ENCODE results near the gene PCTP.

PCTP gene

GRCh38 chr17:55709984-55710383 is 40.9 kb upstream of the PCTP start:
- TF ChIP-seq CREB1 (IDR thresholded peaks at IDR 0.05; ENCODE audit: low read depth) (no peak), REST (IDR thresholded peaks at IDR 0.05; ENCODE audit: low read depth) (no peak), CEBPB (IDR thresholded peaks at IDR 0.05) (no peak), YY1 (IDR thresholded peaks at IDR 0.05; ENCODE audit: low read depth) (no peak), FOXM1 (IDR thresholded peaks at IDR 0.05; ENCODE audit: borderline replicate concordance, low read depth) (no peak), EGR1 (IDR thresholded peaks at IDR 0.05) (no peak), TEAD4 (IDR thresholded peaks at IDR 0.05) (no peak), ZBTB7A (IDR thresholded peaks at IDR 0.05; ENCODE audit: low read depth) (no peak), TAF1 (IDR thresholded peaks at IDR 0.05; ENCODE audit: low read depth) (no peak), TCF12 (IDR thresholded peaks at IDR 0.05; ENCODE audit: low read depth) (no peak), RAD21 (IDR thresholded peaks at IDR 0.05; ENCODE audit: low read depth) (no peak), NFIC (IDR thresholded peaks at IDR 0.05) (no peak)
- TF ChIP-seq, protein P1, sequence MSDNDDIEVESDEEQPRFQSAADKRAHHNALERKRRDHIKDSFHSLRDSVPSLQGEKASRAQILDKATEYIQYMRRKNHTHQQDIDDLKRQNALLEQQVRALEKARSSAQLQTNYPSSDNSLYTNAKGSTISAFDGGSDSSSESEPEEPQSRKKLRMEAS (IDR thresholded peaks at IDR 0.05), result no peak

GRCh38 chr17:55710410-55710809 is 40.4 kb upstream of the PCTP start:
- TF ChIP-seq EP300 (IDR thresholded peaks at IDR 0.05; ENCODE audit: borderline replicate concordance), result no peak
- TF ChIP-seq FOXM1 (IDR thresholded peaks at IDR 0.05; ENCODE audit: borderline replicate concordance, low read depth), result no peak
- no peak for TF ChIP-seq CREB1 (IDR thresholded peaks at IDR 0.05; ENCODE audit: low read depth)
- TF ChIP-seq, protein P1 (IDR thresholded peaks at IDR 0.05), result no peak
- no peak for TF ChIP-seq ZBTB7A (IDR thresholded peaks at IDR 0.05; ENCODE audit: low read depth)
- TF ChIP-seq TAF1 (IDR thresholded peaks at IDR 0.05; ENCODE audit: low read depth), result no peak
- TF ChIP-seq CEBPB (IDR thresholded peaks at IDR 0.05), result no peak
- TF ChIP-seq NFIC (IDR thresholded peaks at IDR 0.05), result no peak
- TF ChIP-seq REST (IDR thresholded peaks at IDR 0.05; ENCODE audit: low read depth), result no peak
- TF ChIP-seq TEAD4 (IDR thresholded peaks at IDR 0.05), result no peak
- no peak for TF ChIP-seq EGR1 (IDR thresholded peaks at IDR 0.05)
- TF ChIP-seq TCF12 (IDR thresholded peaks at IDR 0.05; ENCODE audit: low read depth), result no peak
- no peak for TF ChIP-seq RAD21 (IDR thresholded peaks at IDR 0.05; ENCODE audit: low read depth)
- no peak for TF ChIP-seq YY1 (IDR thresholded peaks at IDR 0.05; ENCODE audit: low read depth)
- TF ChIP-seq USF1 (IDR thresholded peaks at IDR 0.05), result no peak

DNA sequence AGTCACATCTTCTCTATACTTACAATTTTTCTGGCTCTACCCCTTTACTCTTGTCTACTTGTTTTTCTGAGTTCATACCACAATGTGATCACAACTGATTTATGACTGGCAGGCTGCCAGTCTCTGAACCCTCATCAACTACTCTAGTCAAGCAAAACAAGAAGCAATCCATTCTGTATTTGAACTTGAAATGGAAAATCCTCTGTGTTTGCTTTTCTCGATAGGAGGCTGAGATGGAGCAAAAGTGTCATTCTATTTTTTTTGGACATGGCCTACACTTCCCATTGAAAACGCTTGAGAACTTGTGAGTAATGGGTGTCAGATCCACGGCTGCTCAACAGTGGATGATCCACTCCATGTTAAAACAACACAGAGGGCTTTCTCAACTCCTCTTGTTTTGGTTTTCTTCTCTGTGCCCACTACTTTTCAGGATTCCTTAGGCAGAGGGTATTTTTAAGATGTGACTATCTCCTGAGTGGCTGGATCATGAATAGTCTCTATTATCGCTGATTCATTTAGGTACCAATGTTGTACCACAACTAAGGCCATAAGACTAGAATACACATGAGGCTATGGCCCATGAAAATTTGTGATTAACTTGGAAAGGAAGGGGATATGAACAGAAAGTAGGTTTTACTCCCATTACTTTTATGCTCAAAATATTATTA is 39.9 kb upstream of the PCTP start:
- TF ChIP-seq TCF12 (IDR thresholded peaks at IDR 0.05; ENCODE audit: low read depth), result 0 out of 2 replicates have a peak, but pooled peaks have one; percentile 42
- TF ChIP-seq ZBTB7A (IDR thresholded peaks at IDR 0.05; ENCODE audit: low read depth), result no peak
- TF ChIP-seq EGR1 (IDR thresholded peaks at IDR 0.05), result no peak
- peak; percentile 63 for TF ChIP-seq NFIC (IDR thresholded peaks at IDR 0.05)
- peak; percentile 59; the same call in 1 of the 2 replicates for TF ChIP-seq EP300 (IDR thresholded peaks at IDR 0.05; ENCODE audit: borderline replicate concordance)

DNA sequence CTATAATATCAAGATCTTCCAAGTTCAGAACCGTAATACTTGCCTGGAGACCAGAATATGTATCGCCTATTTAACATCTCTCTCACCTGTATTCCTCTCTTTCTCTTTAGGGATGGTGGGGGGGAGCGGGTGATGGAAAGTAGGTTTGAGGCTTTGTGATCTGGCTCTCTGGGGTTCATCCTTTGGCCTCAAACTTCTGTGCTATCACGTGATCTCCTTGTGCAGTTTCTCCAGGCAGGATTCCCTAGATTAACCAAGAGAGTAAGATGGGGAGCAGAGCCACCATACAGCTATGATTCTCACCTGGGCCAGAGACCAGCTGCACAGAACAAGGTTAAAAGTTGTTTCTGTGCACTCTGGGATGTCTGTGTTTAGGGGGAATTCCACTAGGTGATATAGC is 33.4 kb upstream of the PCTP start:
- TF ChIP-seq USF1 (IDR thresholded peaks at IDR 0.05), result no peak

DNA sequence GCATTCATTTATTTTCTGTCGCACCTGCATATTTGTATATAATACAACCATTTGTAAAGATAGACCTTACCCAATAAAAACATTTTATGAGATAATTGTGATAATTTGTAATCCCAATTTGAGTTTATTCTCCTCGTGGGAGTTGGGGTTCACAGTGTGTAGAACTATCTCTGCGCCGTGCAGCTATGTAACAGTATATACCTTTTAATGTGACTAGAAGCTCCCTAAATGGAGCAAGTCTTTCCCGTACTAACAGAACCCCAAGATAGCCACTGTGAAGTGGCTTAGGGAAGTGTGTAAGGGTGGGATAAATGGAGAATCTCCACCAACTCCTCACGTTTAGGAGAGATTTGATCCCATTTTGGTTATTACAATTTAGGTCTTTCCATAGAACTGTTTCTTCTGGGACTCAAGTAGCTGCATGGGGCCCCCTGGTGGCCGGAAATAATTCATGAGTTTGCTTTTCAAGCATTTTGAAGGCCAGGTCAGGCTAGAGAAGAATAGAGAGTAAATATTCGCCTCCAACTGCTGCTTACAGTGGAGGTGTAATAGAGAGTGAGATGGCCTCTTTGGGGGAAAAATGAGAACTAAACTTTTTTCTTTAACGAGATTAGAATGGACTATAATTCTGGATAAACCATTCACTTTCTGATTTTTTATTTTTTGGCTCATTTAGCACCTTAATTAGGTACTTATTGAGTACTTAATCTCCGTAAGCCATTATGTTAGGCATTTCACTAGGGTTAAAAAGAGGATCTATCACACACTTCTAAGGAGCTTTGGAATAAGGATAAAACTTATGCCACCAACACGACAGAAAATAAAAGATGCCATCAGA is 32.7 kb upstream of the PCTP start:
- TF ChIP-seq NFIC (IDR thresholded peaks at IDR 0.05) (no peak), RAD21 (IDR thresholded peaks at IDR 0.05; ENCODE audit: low read depth) (peak; percentile 67), EGR1 (IDR thresholded peaks at IDR 0.05) (no peak), CREB1 (IDR thresholded peaks at IDR 0.05; ENCODE audit: low read depth) (no peak), TAF1 (IDR thresholded peaks at IDR 0.05; ENCODE audit: low read depth) (no peak), EP300 (IDR thresholded peaks at IDR 0.05; ENCODE audit: borderline replicate concordance) (no peak)
